Cardiac fibroblast (primary cell): ENCODE measurements around the gene UST.

Experiments used
- DNase-seq, 2 donors: peaks; one replicate each; pipeline versions ENCODE4 v3.0.0 to v3.0.0-alpha.2; 2010; ENCODE audit warnings: low read depth in 2 of 2
- H3K4me3 ChIP-seq, 2 donors: replicated peaks in 1 of 2; 1 replicate in 1 of 2; 2 replicates in 1 of 2; pipeline ENCODE4 v1.5.1; 2011; ENCODE audit warnings: low read depth in 2 of 2, low read length in 2 of 2, mild to moderate bottlenecking in 2 of 2, moderate library complexity in 1 of 2
- TF ChIP-seq, protein P1 (sequence below): IDR thresholded peaks from one replicate; pipeline ENCODE4 v1.5.1; 2011; ENCODE audit warnings: low read depth, mild to moderate bottlenecking, low read length, inconsistent platforms

UST gene

DNA sequence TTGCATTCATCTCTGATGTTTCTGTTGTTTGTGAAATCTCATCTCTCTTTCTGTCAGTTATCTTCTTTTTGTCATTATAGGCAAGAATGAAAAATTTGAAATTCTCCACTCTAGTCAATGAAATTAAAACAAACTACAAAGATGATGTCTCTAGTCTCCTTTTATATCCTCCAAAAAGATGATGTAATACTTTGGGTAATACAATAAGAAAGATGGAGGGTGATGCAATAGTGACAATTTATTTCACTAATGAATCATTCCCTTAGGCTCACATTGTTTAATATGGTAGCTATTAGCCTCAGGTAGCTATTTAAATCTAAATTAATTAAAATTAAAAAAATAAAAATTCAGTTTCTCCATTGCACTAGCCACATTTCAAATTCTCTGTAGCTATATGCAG lies 145.4 kb downstream of the UST start:
- H3K4me3 ChIP-seq: no peak overlapping the region
- peak in 1 of 2 donors; percentile 61 for DNase-seq
- TF ChIP-seq, protein P1, sequence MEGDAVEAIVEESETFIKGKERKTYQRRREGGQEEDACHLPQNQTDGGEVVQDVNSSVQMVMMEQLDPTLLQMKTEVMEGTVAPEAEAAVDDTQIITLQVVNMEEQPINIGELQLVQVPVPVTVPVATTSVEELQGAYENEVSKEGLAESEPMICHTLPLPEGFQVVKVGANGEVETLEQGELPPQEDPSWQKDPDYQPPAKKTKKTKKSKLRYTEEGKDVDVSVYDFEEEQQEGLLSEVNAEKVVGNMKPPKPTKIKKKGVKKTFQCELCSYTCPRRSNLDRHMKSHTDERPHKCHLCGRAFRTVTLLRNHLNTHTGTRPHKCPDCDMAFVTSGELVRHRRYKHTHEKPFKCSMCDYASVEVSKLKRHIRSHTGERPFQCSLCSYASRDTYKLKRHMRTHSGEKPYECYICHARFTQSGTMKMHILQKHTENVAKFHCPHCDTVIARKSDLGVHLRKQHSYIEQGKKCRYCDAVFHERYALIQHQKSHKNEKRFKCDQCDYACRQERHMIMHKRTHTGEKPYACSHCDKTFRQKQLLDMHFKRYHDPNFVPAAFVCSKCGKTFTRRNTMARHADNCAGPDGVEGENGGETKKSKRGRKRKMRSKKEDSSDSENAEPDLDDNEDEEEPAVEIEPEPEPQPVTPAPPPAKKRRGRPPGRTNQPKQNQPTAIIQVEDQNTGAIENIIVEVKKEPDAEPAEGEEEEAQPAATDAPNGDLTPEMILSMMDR: no peak

DNA sequence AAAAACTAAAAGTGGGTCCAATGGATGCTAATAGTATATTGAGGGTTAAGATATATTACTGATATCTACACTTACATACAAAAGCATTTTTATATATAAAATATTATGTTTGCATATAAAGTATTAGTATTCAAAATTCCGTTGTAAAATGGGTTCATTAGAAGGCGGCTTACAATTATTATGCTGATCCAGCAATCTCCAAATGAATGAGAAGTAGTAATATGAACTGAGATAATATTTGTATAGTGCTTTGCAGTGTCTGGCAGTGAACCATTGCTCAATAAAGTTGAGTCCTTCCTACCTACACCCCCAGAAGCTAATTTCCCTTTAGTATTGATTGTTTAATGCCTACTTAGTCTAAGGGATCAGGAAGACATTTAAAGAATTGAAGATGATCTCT lies 146.2 kb downstream of the UST start:
- H3K4me3 ChIP-seq: no peak overlapping the region
- TF ChIP-seq, protein P1: no peak
- DNase-seq: no peak

DNA sequence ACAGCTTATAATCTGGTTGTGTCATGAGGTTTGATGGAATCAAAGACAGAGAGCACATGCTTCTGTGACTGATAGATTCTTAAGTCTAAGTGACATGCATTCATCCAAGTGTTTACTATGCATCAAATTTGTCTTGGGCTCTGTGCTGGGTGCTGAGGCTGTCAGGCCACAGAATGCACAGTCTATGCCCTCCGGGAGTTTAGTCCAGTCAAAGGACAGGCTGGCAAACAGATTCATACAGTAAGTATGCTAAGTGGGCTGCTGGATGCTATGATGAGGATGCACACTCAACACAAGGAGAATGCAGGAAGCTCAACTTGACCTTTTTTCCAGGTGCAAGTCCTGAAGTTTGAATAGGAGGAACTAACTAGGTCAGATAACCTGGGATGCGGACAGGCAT lies 146.7 kb downstream of the UST start:
- H3K4me3 ChIP-seq: no peak overlapping the region
- TF ChIP-seq, protein P1: no peak
- DNase-seq: no peak

DNA sequence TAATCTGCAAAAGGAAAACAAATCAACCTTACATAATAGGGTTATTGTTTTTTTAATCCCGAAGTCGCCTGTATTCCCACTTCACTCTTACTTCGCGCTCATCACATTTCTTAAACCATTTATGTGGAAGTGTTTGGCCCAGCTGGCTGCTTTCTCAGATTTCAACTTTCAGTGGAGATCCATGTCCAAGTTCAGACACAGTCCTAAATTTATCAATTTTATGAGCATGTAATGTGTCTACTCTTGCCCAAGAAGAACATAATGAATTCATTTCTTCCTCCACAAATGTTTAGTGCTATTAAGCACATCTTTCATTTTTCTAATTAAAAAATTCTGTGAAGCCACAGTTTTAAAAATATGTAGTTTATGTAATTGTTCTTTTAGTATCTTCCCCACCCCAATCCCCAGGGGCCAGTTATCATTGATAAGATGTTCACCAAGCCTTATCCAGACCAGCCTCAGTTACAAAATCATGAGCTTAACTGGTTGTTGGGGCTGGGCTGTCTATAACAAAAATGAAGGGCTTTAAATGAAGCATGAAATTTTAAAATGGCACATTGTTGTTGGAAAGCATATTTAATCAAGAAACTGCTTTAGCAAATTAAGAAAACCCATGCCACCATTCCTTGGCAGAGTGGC lies 151.7 kb downstream of the UST start:
- no peak for DNase-seq
- H3K4me3 ChIP-seq: no peak overlapping the region
- TF ChIP-seq, protein P1: no peak

DNA sequence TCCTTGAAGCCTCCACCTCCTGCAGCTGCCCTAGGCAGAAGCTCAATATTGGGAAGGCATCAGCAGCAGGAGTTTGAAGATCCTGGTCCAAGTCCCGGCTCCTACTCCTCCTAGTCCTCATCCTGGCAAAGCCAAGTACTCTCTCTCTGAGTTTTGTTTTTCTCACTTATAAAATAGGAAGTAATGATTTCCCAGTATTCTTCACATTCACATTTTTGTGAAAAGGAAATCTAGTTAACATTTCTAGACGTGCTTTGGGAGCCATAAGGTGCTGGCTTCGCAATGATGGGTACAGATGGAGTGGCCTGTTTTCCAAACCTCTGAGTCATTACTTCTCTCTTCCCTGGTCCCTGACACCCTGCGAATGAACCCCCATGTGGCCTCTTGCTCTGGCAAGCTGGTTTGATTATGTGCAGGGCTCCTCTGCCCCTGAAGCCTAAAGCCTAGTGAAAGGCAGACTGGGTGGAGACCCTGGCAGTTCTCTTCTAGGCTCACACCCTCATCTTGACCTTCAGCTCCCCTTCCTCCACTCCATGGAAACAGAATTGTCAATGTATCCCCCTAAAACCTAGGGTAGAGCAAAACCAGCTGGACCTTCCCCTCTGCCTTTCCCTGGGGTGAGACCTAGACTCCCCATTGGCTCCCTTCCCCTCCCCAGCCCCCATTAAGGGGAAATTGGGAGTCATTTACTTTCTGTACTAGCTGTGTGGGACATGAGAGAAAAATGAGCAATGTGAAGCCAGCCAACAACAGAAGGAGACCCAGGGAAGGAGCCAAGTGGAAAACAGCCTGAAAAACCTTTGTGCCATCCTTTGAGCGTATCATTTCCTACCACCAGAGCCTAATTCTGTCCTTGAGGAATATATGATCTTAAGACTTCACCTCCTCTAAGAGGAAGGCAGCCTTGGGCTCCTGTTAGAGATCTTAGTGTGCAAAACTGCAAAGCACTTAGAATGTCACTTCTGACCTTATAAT lies 158.4 kb downstream of the UST start:
- no peak for DNase-seq
- no peak overlapping the region for H3K4me3 ChIP-seq
- TF ChIP-seq, protein P1: no peak

DNA sequence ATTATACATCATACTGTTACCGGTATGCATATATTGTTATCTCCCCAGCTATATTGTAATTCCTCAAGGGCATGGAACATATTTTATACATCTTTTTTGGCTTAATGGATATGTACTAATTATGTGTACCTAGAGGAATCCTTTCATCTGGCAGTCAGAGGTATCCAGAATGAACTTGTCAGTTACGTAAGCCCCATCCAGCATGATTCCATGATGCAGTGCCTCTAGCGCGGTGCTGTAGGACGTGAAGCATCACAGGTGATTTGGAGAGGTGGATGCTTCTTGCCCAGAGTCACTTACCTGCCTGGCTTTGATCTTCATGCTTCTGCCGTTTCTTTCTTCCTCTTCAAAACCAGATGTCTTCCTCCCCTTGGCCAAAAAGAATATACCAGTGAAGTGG lies 159.1 kb downstream of the UST start:
- no peak for DNase-seq
- TF ChIP-seq, protein P1: no peak
- no peak overlapping the region for H3K4me3 ChIP-seq
